Measurements from ENCODE around the gene GRIN2D.

DNA sequence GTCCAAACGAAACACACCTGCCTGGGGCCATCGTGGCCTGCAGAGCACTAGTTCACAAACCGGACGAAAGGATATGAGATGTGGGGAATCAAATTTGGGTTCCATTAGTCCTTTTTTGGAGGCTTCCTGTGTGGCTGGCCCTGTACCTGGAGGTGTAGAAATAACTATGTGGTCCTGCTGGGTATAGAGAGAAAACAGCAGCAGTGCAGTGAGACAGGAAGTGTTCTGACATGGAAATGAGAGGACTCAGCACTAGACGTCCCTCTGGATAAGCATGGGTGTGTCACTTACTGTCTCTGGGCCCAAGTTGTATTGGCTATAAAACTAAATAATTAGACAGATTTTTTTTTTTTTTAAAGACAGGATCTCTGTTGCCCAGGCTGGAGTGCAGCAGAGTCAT, 14.4 kb upstream of the GRIN2D start:
- TF ChIP-seq EP300 (IDR thresholded peaks at IDR 0.05): no peak
- no peak for TF ChIP-seq CTCF (IDR thresholded peaks at IDR 0.05)

All from gastroesophageal sphincter (tissue), 3 donors.